ENCODE results near the gene TMEM60.
A peak's percentile ranks its signal among the peaks of the same experiment; 100 is the strongest.

Gene TMEM60, protein sequence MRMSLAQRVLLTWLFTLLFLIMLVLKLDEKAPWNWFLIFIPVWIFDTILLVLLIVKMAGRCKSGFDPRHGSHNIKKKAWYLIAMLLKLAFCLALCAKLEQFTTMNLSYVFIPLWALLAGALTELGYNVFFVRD

DNA sequence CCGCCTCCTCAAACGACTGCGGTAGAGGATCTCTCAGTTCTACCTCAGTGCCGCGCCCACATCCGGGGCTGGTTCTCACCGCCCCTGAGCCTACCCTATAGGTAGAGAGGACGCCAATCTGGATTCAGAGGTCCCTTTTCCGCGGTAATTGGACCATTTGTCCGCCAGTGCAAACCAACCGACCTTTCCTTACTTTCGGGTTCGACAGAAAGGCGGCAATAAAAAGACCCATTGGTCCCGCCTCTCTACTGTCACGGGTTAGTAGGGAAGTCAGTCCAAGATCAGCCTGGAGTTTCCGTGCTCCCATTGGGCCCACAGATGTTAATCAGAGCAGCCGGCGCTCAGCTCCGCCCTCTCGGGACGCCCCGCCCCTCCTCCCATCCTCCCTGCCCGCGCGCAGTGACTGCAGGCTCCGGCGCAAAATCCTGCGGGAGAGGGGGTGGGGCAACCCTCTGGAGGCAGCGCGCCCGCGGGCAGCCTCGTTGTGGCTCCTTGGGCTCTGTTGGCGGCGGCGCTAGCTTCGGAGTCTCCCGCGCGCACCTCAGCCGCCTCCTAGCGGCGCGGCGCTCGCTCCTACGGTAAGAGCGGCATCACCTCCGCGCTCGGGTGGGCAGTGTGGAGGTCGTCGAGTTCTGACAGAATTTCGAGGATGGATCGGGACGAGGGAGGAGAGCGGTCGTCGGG, at the start of gene TMEM60, which contains the start of gene PHTF2:
TMEM60 (minus strand) TSS at position 41 of the 684 bp plus-strand sequence. CDS start 4,061 bp downstream, outside the sequence.
PHTF2 (plus strand) TSS at position 380 of the 684 bp plus-strand sequence.
- peak; percentile 93 for TF ChIP-seq TAF1 (IDR thresholded peaks at IDR 0.05; ENCODE audit: low read depth)
- TF ChIP-seq, protein P1, sequence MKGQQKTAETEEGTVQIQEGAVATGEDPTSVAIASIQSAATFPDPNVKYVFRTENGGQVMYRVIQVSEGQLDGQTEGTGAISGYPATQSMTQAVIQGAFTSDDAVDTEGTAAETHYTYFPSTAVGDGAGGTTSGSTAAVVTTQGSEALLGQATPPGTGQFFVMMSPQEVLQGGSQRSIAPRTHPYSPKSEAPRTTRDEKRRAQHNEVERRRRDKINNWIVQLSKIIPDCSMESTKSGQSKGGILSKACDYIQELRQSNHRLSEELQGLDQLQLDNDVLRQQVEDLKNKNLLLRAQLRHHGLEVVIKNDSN (IDR thresholded peaks at IDR 0.05): no peak; the same call in 1 of the 2 replicates
- TF ChIP-seq, protein P2, sequence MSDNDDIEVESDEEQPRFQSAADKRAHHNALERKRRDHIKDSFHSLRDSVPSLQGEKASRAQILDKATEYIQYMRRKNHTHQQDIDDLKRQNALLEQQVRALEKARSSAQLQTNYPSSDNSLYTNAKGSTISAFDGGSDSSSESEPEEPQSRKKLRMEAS (IDR thresholded peaks at IDR 0.05): peak; percentile 35
- no peak; the same call in 1 of the 2 replicates for TF ChIP-seq ZBTB7A (IDR thresholded peaks at IDR 0.05; ENCODE audit: low read depth)
- TF ChIP-seq, protein P3, sequence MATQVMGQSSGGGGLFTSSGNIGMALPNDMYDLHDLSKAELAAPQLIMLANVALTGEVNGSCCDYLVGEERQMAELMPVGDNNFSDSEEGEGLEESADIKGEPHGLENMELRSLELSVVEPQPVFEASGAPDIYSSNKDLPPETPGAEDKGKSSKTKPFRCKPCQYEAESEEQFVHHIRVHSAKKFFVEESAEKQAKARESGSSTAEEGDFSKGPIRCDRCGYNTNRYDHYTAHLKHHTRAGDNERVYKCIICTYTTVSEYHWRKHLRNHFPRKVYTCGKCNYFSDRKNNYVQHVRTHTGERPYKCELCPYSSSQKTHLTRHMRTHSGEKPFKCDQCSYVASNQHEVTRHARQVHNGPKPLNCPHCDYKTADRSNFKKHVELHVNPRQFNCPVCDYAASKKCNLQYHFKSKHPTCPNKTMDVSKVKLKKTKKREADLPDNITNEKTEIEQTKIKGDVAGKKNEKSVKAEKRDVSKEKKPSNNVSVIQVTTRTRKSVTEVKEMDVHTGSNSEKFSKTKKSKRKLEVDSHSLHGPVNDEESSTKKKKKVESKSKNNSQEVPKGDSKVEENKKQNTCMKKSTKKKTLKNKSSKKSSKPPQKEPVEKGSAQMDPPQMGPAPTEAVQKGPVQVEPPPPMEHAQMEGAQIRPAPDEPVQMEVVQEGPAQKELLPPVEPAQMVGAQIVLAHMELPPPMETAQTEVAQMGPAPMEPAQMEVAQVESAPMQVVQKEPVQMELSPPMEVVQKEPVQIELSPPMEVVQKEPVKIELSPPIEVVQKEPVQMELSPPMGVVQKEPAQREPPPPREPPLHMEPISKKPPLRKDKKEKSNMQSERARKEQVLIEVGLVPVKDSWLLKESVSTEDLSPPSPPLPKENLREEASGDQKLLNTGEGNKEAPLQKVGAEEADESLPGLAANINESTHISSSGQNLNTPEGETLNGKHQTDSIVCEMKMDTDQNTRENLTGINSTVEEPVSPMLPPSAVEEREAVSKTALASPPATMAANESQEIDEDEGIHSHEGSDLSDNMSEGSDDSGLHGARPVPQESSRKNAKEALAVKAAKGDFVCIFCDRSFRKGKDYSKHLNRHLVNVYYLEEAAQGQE (IDR thresholded peaks at IDR 0.05; ENCODE audit: low read depth): no peak
- peak; percentile 61 for TF ChIP-seq CREB1 (IDR thresholded peaks at IDR 0.05; ENCODE audit: low read depth)
- peak; percentile 52; the same call in 1 of the 2 replicates for TF ChIP-seq FOXM1 (IDR thresholded peaks at IDR 0.05; ENCODE audit: borderline replicate concordance, low read depth)
- peak; percentile 43; the same call in 1 of the 2 replicates for TF ChIP-seq YY1 (IDR thresholded peaks at IDR 0.05; ENCODE audit: low read depth)
- TF ChIP-seq RAD21 (IDR thresholded peaks at IDR 0.05; ENCODE audit: low read depth): peak; percentile 28; the same call in 1 of the 2 replicates
- TF ChIP-seq CEBPB (IDR thresholded peaks at IDR 0.05): no peak
- 0 out of 2 replicates have a peak, but pooled peaks have one; percentile 14 for TF ChIP-seq TCF12 (IDR thresholded peaks at IDR 0.05; ENCODE audit: low read depth)

DNA sequence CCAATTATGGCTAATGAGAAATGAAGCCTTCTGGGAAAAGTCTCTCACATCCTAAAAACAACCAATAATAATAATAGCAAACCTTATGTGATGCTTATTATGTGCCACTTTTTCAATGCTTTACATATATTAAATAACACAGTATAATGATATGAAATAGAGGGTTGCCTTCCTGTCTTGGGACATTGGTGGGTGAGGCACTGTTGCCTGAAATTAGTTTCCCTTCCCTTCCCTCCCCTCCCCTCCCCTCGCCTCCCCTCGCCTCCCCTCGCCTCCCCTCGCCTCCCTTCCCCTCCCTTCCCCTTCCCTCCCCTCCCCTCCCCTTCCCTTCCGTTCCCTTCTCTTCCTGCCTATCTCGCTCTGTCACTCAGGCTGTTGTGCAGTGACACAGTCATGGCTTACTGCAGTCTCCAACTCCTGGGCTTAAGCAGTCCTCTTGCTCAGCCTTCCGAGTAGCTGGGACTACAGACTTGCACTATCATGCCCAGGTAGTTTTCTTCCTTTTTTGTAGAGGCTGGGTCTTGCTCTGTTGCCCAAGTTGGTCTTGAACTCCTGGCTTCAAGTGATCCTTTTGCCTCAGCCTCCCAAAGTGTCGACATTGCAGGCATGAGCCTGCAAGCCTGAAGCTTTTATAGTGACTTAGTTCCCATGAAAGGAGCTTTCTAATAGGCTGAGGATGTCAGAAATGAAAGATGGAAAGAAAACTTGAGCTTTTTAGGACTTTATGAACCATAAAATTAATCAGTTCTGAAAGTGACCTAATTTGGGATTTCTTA, 48.3 kb upstream of the TMEM60 start:
- TF ChIP-seq, protein P2 (IDR thresholded peaks at IDR 0.05): no peak
- TF ChIP-seq EGR1 (IDR thresholded peaks at IDR 0.05) (no peak), RAD21 (IDR thresholded peaks at IDR 0.05; ENCODE audit: low read depth) (no peak), EP300 (IDR thresholded peaks at IDR 0.05; ENCODE audit: borderline replicate concordance) (no peak), ZBTB7A (IDR thresholded peaks at IDR 0.05; ENCODE audit: low read depth) (no peak), YY1 (IDR thresholded peaks at IDR 0.05; ENCODE audit: low read depth) (no peak), NFIC (IDR thresholded peaks at IDR 0.05) (no peak), FOXM1 (IDR thresholded peaks at IDR 0.05; ENCODE audit: borderline replicate concordance, low read depth) (no peak), CREB1 (IDR thresholded peaks at IDR 0.05; ENCODE audit: low read depth) (no peak), TAF1 (IDR thresholded peaks at IDR 0.05; ENCODE audit: low read depth) (no peak), TCF12 (IDR thresholded peaks at IDR 0.05; ENCODE audit: low read depth) (no peak)
- TF ChIP-seq, protein P1 (IDR thresholded peaks at IDR 0.05): no peak

DNA sequence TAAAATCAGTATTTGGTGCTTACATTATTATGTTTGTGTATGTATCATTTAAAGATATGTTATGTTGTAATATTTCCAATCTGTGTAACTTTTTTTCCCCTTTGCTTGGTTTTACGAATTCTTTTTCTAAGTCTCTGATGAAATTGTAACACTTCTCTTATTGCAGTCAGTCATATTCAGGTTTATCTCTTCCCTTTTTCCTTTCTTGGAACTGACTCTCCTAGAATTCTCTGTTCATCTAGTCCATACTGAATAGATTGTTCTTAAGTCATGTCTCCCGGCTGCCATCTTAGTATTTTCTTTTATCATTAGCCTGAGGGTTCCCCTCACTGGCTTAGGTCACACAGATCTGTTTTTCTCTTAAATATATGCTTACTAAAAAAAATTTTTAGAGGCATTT, 45.0 kb upstream of the TMEM60 start:
- TF ChIP-seq, protein P1 (IDR thresholded peaks at IDR 0.05): no peak
- TF ChIP-seq, protein P2 (IDR thresholded peaks at IDR 0.05): no peak
- TF ChIP-seq CEBPB (IDR thresholded peaks at IDR 0.05) (no peak), TEAD4 (IDR thresholded peaks at IDR 0.05) (no peak), ZBTB7A (IDR thresholded peaks at IDR 0.05; ENCODE audit: low read depth) (no peak), EP300 (IDR thresholded peaks at IDR 0.05; ENCODE audit: borderline replicate concordance) (no peak), NFIC (IDR thresholded peaks at IDR 0.05) (no peak), YY1 (IDR thresholded peaks at IDR 0.05; ENCODE audit: low read depth) (no peak), RAD21 (IDR thresholded peaks at IDR 0.05; ENCODE audit: low read depth) (no peak)
- TF ChIP-seq, protein P3 (IDR thresholded peaks at IDR 0.05; ENCODE audit: low read depth): no peak

DNA sequence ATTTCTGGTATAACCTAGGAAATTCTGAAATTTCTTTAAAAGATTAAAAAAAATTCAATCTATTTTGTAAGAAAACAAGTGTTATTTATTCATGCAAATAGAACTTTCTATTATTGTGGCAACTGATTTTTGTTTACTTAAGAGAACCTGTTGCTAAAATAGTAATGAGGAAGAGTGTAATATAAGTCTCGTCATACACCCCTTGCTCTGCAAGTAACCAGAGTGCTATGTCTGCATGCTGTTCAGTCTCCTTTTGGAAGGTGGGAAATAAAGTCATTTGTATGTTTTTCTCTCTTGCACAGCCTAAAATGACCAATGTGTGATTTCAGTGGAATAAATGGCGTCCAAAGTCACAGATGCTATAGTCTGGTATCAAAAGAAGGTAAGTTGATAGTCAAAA, 41.7 kb upstream of the TMEM60 start:
- no peak for TF ChIP-seq TCF12 (IDR thresholded peaks at IDR 0.05; ENCODE audit: low read depth)
